Measurements from ENCODE around the gene RIMKLB.

RIMKLB gene, protein sequence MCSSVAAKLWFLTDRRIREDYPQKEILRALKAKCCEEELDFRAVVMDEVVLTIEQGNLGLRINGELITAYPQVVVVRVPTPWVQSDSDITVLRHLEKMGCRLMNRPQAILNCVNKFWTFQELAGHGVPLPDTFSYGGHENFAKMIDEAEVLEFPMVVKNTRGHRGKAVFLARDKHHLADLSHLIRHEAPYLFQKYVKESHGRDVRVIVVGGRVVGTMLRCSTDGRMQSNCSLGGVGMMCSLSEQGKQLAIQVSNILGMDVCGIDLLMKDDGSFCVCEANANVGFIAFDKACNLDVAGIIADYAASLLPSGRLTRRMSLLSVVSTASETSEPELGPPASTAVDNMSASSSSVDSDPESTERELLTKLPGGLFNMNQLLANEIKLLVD

DNA sequence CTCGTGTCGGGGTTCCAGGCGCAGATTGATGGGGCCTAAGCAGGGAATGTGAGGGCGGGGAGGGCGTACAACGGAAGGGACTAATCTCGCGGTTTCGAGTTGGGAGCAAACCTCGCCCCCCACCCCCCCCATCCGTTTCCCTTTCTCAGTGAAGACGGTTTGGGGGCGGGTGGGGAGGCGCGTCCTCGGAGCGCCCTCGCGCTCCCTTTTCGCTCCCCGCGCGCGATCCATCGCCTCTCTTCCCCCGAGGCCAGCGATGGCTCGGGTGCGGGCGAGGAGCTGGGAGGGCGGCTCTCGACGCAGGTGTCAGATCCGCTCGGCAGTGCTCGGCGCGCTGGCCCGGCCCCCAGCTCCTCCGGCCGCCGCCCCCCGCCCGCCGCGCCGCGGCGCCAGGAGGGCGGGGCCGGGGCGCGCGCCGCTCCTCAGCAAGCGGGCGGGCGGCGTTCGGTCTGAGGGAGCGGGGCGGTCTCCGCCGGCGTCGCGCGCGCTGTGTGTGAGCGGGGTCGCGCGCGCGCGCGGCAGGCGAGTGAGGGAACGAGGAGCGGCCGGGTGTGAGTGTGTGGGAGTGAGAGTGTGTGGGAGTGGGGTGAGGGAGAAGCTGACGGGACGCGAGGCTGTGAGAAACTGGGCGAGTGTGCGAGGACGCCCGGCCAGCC, at the start of gene RIMKLB:
RIMKLB (plus strand) TSS at position 516 of the 656 bp plus-strand sequence. CDS start 15,876 bp downstream, outside the sequence.
- peak; percentile 83 for DNase-seq

GRCh38 chr12:8648576-8649205, 49.1 kb upstream of the RIMKLB start:
- no peak for DNase-seq

- no peak for DNase-seq
These were observed 42.4 kb upstream of the RIMKLB start for GRCh38 chr12:8655421-8655820.

DNA sequence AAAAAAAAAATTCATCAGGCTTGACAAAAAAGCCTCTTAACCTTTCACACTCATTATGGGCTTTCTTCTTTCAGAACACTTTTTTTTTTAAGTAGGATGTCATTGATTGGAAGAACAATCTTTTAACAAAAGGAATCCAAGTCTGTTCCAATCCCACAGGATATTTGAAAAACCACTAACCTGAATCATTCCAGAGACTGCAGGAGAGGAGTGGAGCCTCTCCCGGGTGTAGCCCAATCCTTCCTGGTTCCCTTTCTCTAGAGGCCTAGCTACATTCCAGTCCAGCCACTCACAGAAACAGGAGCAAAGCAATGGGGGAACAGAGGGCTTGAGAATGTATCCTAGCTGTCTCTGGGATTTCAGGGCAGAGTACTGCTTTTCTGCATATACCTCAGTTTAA, 39.4 kb upstream of the RIMKLB start:
- no peak for DNase-seq

- DNase-seq: no peak
These were observed 36.8 kb upstream of the RIMKLB start for GRCh38 chr12:8661016-8661415.

GRCh38 chr12:8661751-8662150, 36.0 kb upstream of the RIMKLB start:
- DNase-seq: no peak

- no peak for DNase-seq
These were observed 35.2 kb upstream of the RIMKLB start, which contains the start of gene MFAP5 for GRCh38 chr12:8662593-8662992. TSS of gene MFAP5 (minus strand) at chr12:8662826. CDS start at chr12:8662104, 722 bp downstream.

- no peak for DNase-seq
These were observed 33.4 kb upstream of the RIMKLB start for GRCh38 chr12:8664228-8664913.

DNA sequence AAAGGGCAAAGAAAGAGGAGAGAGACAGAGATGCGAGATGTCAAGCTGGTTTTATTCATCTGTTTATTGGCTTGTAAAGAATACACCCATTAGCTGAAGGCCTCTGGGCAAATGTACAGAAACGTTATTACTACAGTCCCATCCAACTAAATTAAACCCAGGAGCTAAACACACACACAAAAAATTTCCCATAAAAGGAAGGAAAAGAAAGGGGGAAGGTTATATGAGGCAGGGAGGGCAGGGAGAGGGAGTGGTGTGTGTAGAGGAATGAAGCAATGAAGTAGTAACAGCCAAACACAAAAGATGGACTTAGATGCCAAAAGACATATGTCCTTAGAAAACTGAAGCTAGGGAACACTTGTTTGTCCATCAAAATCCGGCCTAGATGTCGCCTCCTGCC, 32.0 kb upstream of the RIMKLB start:
- DNase-seq: no peak

GRCh38 chr12:8667270-8667669, 30.5 kb upstream of the RIMKLB start:
- DNase-seq: no peak

GRCh38 chr12:8668441-8668840, 29.4 kb upstream of the RIMKLB start:
- DNase-seq: no peak

- DNase-seq: no peak
These were observed 25.4 kb upstream of the RIMKLB start for GRCh38 chr12:8672381-8672780.

DNA sequence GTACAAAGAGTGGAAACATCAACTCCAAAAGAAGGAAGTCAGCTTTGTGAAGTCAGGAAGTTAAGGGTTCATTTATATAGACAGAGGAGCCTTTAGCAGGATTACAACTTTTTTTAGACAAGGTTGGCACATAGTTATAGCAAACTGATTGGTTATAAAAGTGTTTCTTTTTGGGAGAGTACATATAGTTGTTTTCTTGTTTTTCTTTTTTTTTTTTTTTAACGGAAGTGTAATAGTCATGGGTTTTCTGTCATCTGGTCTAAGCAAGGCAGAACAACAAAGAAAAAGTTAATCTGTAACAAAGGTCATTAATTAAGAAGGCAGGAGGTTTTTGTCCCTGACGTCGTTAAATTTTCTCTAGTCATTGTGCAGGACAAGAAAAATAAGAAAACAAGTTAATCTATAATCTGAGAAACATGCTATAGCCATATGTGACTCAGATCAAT, 22.2 kb upstream of the RIMKLB start:
- no peak for DNase-seq

GRCh38 chr12:8676651-8677050, 21.1 kb upstream of the RIMKLB start:
- no peak for DNase-seq

GRCh38 chr12:8677362-8677761, 20.4 kb upstream of the RIMKLB start:
- no peak for DNase-seq

GRCh38 chr12:8678661-8679111, 19.1 kb upstream of the RIMKLB start:
- no peak for DNase-seq

GRCh38 chr12:8680533-8680932, 17.3 kb upstream of the RIMKLB start:
- no peak for DNase-seq

- peak; percentile 5 for DNase-seq
These were observed 16.5 kb upstream of the RIMKLB start for GRCh38 chr12:8681129-8681884.

DNA sequence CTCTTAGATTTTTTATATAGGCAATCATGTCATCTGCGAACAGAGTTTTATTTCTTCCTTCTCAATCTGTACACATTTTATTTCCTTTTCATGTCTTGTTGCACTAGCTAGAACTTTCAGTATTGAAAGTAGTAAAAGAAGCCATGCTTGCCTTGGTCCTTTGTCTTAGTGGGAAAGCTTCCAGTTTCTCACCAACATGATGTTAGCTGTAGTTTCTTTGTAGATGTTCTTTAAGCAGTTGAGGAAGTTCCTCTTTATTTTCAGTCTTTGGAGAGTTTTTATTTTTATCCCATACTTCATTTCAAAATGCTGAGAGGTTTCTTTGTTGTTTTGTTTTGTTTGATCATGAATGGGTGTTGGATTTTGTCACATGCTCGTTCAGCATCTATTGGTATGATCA, 12.7 kb upstream of the RIMKLB start:
- no peak for DNase-seq

GRCh38 chr12:8687846-8688601, 9.8 kb upstream of the RIMKLB start:
- DNase-seq: peak; percentile 93

- DNase-seq: no peak
These were observed 8.1 kb upstream of the RIMKLB start for GRCh38 chr12:8689681-8690080.

- DNase-seq: peak; percentile 42
These were observed 5.2 kb upstream of the RIMKLB start for GRCh38 chr12:8692573-8692972.

All from NCI-H1105 treated with DMSO at 0.1 percent for 48 hours (cell line).